ENCODE results near the gene SLMAP. TPM values are rescaled to one million over a fixed set of nuclear protein-coding genes. Genes with fewer than 3 reads are reported as not detected.
"Not testable (repeated sequence)": the region's sequence is repeated elsewhere in the genome, so short reads cannot be mapped to it uniquely, and the experiment has no call there.

SLMAP gene
- total RNA-seq, 1 donor from 2014 or later: 152 TPM

DNA sequence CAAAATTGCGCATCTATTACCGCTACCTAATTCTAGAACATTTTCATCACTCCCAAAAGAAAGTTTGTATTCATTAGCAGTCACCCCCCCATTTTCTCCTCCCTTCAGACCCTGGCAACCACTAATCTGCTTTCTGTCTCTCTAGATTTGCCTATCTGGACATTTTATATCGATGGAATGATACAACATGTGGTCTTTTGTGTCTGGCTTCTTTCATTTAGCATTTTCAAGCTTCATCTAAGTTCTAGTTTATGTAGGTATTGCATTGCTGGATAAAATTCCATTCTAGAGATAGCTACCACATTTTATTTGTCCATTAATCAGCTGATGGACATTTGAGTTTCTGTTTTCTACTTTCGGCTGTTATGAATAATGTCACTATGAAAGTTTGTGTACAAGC, 38.4 kb downstream of the SLMAP start:
- no peak for DNase-seq (ENCODE audit: low spot score)

GRCh38 chr3:57794951-57795350, 38.8 kb downstream of the SLMAP start:
- DNase-seq (ENCODE audit: low spot score): no peak

- no peak for DNase-seq (ENCODE audit: low spot score)
Observed at GRCh38 chr3:57796261-57796660, 40.2 kb downstream of the SLMAP start.

- DNase-seq (ENCODE audit: low spot score): no peak
Observed at GRCh38 chr3:57797701-57798487, 41.8 kb downstream of the SLMAP start.

- DNase-seq (ENCODE audit: low spot score): peak; percentile 54
Observed at GRCh38 chr3:57803647-57804081, 47.6 kb downstream of the SLMAP start.

DNA sequence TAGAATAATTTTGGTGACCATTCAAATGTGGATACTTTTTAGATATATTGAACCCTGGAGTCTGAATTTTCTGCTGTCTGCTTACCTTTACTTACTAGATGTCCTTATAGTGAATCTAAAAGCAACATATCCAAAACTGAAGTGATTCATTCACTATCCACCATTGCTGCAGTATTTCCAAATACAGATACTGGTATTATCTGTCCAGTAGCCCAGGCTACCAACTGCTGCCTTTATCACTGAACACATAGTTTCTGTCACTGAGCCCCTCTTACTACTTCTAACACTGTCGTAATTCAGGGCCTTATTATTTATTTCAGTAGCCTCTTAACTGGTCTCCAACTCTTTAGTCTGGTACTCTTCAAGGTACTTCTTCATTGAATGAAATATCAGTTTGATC, 49.2 kb downstream of the SLMAP start:
- DNase-seq (ENCODE audit: low spot score): no peak

DNA sequence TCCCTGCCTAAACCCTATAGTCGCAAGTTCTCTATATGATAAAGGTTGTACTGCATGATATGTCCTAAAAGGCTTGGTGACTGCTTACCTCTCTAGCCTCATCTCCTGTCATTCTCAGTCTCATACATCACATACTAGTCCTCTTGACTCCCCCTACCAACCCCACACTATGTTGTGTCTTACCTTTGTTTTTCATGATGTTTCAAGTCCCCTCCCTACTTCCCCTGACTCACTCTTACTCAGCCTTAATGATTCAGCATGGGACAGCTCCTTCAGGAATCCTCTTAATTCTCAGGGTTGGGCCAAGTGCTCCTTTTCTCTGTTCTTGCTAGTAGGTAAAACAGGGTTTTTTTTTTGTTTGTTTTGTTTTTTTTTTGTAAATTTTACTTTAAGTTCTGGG, 49.6 kb downstream of the SLMAP start:
- no peak for DNase-seq (ENCODE audit: low spot score)

- DNase-seq (ENCODE audit: low spot score): not testable (repeated sequence)
Observed at GRCh38 chr3:57806195-57806594, 50.1 kb downstream of the SLMAP start.

DNA sequence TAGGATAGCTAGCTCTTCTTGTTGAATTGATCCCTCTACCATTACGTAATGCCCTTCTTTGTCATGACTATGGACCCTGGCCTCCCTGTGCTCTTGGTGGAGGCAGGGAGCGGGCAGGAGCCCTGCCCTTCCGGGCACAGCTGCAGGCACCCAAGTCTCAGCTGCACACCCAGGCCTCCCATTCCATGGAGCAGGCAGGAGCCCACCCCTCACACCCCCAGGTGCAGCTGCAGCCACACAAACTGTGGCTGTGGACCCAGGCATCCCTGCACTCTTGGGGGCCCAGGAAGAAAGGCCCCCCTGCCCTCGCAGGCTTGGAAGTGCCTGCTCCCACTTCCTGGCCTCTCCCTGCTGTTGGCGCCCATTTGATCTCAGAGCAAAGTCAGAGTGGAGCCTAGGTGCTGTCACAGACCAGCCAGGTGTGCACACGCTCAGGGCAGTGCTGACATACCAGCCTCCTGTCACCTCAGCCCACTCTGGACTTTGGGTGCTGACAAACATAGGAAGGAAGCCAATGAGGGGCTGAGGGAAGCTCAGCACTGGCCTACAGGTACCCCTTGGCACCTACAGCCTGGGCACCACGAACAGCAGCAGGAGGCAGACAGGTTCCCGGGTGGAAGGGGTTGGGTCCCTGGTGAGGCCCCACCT, 53.0 kb downstream of the SLMAP start:
- no peak for DNase-seq (ENCODE audit: low spot score)

GRCh38 chr3:57809609-57809968, 53.5 kb downstream of the SLMAP start:
- no peak for DNase-seq (ENCODE audit: low spot score)

GRCh38 chr3:57810048-57810447, 53.9 kb downstream of the SLMAP start:
- no peak for DNase-seq (ENCODE audit: low spot score)

- no peak for DNase-seq (ENCODE audit: low spot score)
Observed at GRCh38 chr3:57810471-57811137, 54.5 kb downstream of the SLMAP start.

- DNase-seq (ENCODE audit: low spot score): no peak
Observed at GRCh38 chr3:57815036-57815435, 58.9 kb downstream of the SLMAP start.

DNA sequence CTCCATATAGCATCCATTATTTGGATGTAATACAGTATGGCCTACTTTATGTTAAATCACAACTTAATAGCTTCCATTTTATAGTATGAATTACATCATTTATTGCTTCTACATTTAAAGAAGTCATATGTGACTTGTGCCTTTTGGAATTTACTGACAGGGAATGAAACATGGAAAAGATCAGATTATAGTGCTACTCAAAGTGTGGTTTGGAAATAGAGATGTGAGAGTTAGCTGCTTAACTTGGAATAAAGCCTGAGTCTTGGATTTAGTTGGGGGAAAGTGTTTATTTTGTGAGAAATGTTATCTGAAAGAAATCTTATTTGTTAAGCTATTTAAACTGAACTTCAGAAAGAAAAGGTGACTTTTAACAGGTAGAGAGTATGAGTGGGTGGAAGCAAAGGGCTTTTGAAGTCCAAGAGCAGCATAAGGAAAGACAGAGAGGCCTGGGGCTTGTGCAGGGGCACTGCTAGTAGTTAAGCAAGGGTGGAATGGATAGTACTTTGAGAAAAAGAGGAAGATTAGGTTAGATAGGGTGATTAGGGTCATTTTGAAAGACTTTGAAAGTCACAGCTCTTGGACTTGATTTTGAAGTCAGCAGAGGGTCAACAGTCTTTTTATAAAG, 60.5 kb downstream of the SLMAP start:
- no peak for DNase-seq (ENCODE audit: low spot score)

DNA sequence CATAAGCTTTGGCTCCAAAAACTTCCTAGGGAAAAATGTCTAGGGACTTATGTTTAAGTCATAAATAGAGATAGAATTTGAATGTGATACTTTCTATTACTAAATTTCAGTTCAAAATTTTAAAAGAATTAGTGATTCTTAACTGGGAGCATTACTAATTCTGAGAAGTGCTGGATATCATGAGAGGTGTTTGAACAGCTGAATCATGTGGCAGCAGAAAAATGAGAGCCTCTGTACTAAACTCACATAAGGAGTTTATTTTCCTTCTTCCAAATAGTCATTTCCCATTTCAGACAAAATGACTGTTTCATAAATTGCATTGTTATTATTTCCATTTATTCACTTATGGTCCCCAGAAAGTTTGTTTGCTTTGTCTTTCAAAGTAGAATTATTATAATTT, 62.7 kb downstream of the SLMAP start:
- DNase-seq (ENCODE audit: low spot score): no peak

DNA sequence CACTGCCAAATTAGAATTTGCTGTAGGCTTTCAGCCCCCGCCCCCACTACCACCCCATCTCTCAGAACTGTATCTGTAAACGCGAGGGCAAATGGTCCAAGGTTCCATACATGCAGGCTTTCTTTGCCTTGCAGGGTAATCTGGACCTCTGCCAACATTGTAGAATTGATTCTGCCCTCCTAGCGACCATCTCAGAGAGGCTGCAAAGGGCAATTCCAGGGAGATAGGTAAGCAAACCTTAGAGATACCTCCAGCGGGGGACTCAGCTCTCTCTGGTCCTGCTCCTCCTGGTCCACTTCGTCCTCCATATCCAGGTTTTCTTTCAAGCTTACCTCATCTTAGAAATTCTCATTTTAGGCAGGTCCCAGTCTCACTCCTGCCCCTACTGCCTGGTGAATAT, 64.4 kb downstream of the SLMAP start:
- no peak for DNase-seq (ENCODE audit: low spot score)

GRCh38 chr3:57821765-57822164, 65.7 kb downstream of the SLMAP start:
- DNase-seq (ENCODE audit: low spot score): no peak

DNA sequence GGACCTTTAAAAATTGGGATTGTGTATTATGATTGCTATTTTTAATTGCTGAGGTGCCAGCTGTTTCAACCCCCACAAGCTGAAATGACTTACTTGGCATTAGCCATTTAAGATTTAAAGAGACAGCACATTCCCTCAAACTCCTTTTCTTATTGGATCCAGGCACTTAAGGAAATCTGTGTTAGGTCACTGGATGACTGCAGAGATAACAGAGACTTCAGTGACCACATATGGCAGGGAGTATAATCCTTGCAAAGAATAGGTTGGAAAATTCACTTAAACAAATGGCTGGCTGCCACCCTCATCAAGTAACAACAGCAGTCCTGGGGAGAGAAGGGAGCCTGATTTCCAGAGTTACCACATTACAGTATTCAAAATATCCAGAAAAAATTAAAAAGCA, 66.6 kb downstream of the SLMAP start:
- no peak for DNase-seq (ENCODE audit: low spot score)

GRCh38 chr3:57825116-57825515, 69.0 kb downstream of the SLMAP start:
- DNase-seq (ENCODE audit: low spot score): no peak

DNA sequence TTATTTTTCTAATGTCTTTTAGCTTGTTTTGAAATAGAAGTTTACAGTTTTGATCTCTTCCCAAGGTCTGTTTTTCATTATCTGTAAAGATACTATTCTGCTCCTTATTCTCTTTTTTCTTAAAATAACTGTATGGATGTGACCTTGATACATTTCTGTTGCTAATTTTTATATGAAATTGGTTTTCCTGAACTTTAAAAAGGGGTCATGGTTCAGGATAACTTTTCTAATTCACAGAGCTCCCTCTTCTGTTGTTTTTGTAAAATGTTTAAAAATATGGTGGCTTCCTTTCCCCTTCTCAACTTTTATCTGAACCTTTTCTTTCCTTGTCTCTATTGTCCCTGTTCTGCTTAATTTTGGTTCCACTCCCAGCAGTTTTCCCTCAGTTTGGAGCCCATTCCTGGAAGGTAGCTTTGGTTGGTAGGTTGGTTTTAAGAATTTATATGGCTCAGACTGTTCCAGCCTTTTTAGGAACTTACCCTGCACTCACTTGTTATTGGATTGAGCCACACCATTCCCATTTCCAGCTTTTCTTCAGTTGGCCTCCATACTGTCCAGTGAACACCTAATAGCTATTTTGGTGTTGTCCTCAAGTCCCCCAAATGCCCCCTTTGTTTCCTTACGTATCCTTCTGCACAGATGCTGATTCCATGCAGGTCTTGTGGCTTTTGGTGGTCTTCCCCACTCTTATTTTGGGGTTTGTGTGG, 70.3 kb downstream of the SLMAP start:
- DNase-seq (ENCODE audit: low spot score): no peak

- no peak for DNase-seq (ENCODE audit: low spot score)
Observed at GRCh38 chr3:57826952-57827723, 71.0 kb downstream of the SLMAP start.

Data from mucosa of gallbladder (tissue), 1 donor.